GM10847 (cell line): ENCODE results near the gene ADORA3.

Source experiments
- POLR2A ChIP-seq: IDR thresholded peaks from 2 replicates; pipeline ENCODE4 v1.6.1; 2011; ENCODE audit not compliant: insufficient read length; ENCODE audit errors: extremely low read depth

Gene ADORA3

DNA sequence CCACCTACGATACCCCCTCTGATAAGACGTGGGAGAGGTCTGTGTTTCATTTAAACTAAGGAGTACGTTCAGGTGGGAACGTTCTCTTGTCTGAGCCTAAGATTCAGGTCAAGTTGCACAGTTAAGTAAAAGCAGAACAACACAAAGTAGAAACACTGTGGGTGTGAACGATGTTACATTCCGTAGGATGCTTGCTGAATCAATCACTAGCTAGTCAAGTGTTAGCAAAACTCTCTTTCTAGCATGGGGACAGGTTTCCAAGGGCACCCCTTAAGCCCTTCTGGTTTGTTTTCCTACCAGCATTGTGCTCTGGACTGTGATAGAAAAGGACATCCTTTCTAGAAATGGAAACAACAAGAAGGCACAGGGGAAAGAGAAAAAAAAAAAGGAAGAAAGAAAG is 16.3 kb downstream of the ADORA3 start:
- TF ChIP-seq POLR2A: no peak

DNA sequence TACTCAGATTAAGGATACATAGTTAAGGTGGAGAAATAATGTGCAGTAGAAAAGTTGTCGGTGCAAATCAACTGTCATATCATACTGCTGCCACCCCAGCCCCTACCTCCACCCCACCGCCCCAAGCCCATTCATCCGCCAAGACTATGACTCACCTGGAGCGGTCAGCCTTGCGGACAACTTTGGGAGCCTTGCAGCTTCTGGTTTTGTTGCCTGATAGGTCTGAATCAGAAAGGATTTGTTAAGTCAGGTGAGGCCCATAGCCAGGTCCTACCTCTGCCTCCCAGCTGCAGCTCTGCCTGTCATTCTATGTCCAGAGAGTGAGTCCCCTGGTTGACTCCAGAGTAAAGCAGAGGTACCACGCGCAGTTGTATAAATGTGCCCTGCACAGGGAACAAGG is 17.0 kb downstream of the ADORA3 start:
- TF ChIP-seq POLR2A: no peak

DNA sequence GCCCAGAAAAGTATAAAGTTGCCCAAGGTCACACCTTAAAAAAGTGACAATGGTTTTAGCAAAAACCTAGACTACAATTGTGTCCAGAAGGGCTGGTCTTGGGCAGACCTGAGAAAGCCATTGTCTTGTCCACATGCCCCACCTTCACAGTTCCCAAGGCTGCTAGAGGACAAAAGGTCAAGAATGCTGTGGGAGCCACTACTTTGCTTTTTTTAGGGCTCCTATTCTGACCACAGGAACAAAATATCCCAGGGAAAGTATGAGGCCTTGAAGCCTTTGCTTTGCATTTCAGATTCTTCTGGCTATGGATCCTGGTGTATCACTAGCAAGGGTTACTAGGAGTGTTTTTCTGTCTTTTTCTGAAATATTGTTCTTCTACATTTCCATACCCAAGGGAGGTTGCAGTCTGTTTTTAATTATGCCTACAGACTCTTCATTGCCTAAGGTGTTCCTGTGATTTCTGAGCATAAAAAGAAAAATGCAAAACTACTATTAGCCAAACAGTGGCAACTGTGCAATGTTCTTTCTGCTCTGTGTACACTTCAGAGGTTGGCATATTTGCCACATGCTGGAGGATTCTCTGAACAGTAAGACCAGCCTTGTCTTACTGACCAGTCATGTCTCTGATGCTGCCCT is 18.9 kb downstream of the ADORA3 start:
- no peak for TF ChIP-seq POLR2A

DNA sequence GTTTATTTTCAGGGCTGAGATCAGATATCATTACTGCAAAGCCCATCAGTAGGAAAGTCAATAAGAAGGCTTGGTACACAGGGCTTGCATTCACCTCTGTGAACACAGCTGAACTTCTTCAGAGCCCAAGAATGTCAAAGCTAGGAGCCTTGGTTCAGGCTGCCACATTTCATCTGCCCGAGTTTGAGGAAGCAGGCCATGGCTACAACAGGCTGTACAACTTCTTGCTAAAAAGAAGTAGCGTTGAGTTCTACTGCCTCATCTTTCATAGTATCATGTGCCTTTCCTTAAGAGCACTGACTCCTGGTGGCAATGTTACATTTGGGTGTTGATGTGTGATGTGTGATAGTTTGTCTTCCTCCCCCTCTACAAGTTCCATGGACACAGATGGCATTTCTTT is 19.6 kb downstream of the ADORA3 start:
- TF ChIP-seq POLR2A: no peak

DNA sequence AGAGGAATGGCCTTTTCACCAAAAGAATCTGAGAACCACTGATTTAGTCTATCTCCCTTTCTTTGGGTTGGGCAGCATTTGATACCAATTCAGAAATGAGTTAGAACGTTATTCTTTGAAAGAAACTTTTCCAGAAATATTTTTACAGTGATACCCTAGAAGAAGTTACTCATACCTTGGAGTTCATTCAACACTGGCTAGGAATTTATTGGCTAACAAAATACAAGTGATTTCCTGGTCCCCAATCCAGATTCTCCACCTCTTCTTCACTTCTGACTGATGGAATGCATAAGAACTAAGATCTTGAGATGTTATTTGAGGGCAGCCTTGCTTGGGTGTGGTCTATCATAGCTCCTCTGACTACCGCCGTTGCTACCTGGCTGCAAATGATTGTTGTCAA is 20.3 kb downstream of the ADORA3 start:
- TF ChIP-seq POLR2A: no peak

DNA sequence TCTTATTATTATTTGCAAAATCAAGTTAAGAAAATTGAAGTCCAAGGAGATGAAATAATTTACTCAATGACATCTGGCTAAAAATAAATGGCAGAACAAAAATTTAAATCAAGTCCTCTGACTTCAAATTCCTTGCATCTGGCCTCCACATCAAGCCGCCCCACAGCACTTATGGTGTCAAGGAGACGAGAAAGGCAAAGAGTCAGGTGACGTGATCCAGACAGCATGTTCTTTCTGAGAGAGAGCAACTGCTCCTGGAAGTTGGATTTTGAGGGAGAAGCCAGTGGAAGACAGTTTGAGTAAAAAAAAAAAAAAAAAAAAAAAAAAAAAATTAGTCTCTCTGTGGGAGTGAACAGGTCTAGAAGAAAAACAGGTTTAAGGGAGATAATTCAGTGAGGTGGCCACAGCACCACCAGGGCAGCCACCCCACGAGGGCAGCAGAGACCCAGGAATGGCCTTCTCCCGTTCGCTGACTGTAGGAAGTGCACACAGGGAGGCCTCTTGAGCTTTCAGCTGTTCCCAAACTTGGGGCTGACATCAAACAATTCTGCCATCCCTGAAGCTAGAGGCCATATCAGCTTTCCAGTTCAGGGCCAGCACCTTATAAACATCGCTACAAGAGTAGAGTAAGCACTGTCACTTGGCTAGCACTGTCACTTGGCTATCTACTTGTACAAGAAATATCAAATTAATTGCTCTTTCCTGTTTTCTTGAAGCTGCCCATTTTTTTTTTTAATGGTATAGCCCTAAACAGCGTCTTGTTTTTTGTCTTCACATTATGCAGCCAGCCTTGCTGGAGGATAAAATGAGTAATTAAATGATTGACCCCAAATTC is 21.8 kb downstream of the ADORA3 start:
- TF ChIP-seq POLR2A: no peak

DNA sequence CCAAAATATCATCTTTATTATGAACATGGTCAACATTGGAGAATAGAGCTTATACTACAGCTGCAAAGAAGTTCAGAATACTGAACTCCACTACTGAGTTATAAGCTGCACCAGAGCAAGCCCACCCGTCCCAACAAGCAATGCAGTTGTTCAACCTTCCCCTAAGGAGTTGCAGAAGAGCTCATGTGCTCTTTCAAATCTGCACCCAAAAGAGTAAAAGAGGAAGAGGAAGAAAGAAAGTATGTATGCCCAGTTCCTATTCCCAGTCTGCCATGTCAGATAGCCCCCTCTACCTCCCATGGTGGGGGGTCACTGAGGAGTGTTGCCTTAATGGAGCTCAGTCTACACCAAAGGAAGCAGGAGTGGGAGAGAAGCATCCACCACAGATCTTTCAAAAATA is 22.8 kb downstream of the ADORA3 start:
- TF ChIP-seq POLR2A: no peak

DNA sequence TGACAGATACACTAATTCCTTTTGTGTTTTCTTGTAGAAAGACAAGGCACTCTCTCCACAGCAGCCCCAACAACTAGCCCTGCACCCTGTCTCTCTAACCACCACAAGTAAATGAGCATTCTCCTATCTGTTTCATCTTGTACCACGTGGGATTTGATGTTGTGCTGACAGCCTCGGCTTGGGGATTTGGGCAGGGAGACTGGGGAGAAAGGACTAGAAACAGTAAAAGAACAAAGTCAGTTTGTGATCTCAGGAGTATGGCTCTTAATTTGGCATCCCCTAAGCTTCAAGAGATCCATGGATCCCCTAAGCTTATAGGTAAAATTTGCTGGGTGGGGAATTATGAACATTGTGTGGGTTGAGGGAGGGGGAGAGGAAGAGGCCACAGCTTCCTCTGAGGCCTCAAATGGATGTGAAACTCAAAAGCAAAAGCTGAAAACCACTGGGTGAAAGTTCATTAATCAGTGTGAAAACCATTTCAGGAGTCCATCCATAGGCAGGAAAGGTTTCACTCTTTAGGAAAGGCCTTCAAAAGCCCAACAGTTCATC is 26.6 kb downstream of the ADORA3 start:
- TF ChIP-seq POLR2A: no peak

DNA sequence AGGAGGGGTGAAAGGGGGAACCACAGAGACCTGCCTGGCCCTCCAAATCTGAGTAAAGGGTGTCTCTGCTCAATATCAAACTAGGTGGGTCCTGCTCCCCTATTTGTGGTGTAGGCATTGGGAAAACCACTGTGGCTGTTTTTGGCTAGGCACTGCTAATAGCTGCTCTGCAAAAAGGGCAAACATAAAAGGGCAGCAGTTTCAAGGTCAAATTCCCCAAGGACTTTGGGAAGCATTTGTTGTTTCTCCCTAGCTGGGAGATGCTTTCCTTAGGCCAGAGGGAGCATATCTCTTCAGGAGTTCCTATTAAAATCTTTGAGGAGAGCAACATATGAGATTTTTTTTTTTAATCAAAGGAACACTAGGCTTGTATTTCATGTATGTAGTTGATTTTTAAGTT is 27.2 kb downstream of the ADORA3 start:
- TF ChIP-seq POLR2A: no peak

DNA sequence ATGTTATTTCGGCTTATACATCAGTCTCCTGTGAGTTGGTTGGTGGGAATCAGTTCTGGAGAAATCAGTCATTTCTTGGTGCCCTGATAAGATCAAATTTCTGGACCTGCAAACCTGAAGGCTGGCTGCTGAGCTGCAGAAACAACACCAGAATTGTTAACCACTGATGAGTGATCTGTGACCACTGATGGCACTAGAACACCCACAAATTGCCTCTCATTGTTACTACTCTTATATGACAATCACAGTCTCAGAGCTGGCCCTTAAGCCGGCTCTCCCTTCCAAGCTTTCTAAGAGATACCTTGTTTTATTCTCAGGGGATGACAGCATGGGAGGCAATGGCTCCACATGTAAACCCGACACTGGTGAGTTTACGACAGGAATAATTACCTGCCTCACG is 27.7 kb downstream of the ADORA3 start:
- no peak for TF ChIP-seq POLR2A

DNA sequence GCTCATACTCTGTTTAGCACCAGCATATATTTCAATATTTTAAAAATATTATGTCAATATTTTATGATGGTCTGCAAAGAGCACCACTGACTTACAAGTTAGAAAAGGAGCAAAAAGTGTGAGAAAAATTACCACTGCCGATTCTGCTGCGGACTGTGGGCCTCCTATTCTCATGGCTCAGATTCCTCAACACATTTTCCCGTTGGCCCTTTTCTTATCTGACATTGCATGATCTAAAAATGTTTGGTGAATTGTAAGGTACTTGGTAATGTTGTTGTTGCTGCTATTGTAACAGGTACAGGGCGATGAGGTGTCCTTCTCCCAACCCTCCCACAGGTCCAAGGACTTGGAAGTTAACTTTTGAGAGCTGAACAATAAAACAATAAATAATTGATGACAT is 28.9 kb downstream of the ADORA3 start:
- TF ChIP-seq POLR2A: no peak

DNA sequence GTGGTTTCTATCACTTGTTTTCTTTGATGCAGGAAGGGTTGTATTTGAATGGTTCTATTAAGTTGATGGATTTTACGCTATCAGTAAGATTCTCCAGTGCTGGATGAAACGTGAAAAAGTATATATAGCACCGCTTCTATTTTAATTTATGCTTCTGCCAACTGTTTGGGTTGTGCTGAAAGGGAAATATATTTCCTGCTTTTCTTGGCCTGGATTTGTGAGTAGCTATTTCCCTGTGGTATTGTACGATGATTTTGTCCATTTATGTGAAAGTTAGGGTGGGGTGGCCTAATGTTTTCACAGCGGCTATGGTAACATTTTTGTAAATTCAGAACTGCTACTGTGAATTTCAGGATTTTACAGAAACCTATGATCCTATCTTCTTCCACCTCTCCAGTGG is 29.3 kb downstream of the ADORA3 start:
- TF ChIP-seq POLR2A: no peak

DNA sequence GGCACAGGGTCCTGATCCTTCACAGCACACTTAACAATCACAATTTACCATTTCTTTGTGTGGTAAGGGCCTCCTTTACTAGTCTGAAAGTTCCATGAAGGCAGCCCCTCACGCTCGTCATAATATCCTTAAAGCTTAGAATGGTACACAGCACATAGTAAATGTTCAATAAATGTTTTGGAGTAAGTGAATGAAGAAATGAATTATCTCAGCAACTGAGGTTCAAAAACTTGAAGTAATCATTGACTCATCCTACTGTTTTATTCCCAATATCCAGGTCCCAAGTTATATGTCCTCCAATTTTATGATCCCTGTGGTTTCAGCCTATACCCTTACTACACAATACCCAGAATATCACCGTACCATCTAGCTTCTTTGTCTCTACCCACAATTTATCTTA is 31.9 kb downstream of the ADORA3 start:
- TF ChIP-seq POLR2A: no peak

DNA sequence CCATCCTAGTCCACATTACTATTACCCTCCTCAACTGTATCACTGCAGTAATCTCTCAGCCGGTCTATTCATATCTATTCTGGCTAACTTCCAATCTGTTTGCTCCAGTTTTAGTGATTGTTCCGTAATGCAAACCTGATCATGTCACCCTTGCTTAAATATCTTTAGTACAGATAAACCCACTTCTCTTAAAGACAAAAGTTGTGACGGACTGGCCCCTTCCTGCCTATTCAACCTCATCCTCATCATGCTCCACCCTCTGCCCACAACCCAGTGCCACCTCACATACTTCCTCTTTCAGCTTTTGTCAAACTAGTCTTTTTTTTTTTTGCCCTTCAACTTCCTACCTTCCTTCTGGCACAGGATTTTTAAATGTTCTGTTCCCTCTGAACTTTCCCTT is 32.4 kb downstream of the ADORA3 start:
- no peak for TF ChIP-seq POLR2A

DNA sequence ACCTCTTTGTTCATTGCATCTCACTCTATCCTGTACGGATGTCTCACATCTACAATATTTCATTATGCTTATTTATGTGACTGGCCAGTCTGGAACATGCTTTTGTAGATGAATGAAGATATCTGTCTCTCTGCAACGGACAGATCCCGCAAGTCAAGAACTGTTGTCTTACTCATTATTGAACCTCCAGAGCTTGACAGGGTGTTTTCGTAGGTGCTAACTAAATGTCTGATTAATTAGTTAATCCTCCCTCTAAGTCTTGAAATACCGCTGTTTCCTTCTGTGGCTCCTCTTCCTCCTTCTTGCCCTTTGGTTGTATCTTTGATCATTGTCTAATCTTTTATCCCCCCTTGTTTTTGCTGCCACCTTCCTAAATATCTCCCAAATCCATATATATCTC is 32.8 kb downstream of the ADORA3 start:
- no peak for TF ChIP-seq POLR2A

DNA sequence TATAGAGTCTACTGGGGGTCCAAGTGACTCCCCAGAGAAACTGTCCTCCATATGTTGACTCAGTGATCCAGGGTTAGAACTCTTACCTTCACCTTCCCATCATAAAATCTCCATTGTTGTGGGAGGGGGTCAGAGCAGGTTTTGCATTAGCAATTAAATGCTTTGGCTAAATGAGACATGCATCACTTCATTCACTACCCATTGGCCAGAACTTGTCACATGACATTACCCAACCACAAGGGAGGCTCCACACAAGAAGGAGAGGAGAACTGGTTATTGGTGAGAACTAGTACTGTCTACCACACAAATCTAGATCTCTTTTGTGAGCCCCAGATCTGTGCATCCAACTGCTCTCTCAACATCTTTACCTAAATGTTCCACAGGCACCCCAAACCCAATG is 33.9 kb downstream of the ADORA3 start:
- no peak for TF ChIP-seq POLR2A
